Right lobe of liver (tissue), 6 donors: Measurements from ENCODE around the gene ZNF93. TPM values are rescaled to one million over a fixed set of nuclear protein-coding genes. Genes with fewer than 3 reads are reported as not detected.
"Not testable (repeated sequence)": the region's sequence is repeated elsewhere in the genome, so short reads cannot be mapped to it uniquely, and the experiment has no call there.

ENCODE experiments used
- ATAC-seq, 4 donors: fragments of 200-7000 bp; cut with Tn5 transposase; one replicate each; pipeline ENCODE4 v1.9.1; 2020; ENCODE audit warnings: mild to moderate bottlenecking in 4 of 4, moderate library complexity in 4 of 4
- DNase-seq, 3 donors: peaks; one replicate each; pipeline ENCODE4 v3.0.0-alpha.2; 2020
- H3K27ac ChIP-seq, 3 donors: fragments of 200-600 bp; one replicate each; pipeline ENCODE4 v1.8.0; 2022
- H3K27me3 ChIP-seq, 2 donors: fragments of 200-600 bp; one replicate each; pipeline ENCODE4 v1.8.0; 2022
- H3K36me3 ChIP-seq, 4 donors: fragments of 200-600 bp; sonication (generic) in 1 of 4; one replicate each; pipeline versions ENCODE4 v1.5.1 to v1.8.0; 2017 to 2022; ENCODE audit warnings: control low read depth in 1 of 4
- H3K4me1 ChIP-seq, 4 donors: fragments of 200-600 bp; sonication (generic) in 1 of 4; one replicate each; pipeline versions ENCODE4 v1.5.1 to v1.8.0; 2017 to 2022; ENCODE audit warnings: control low read depth in 1 of 4
- H3K4me3 ChIP-seq, 3 donors: fragments of 200-600 bp; one replicate each; pipeline ENCODE4 v1.8.0; 2022
- H3K9me3 ChIP-seq, 4 donors: fragments of 200-600 bp; sonication (generic) in 1 of 4; one replicate each; pipeline versions ENCODE4 v1.5.1 to v1.8.0; 2017 to 2022; ENCODE audit warnings: control low read depth in 1 of 4
- POLR2A ChIP-seq: fragments of 450-650 bp; IDR thresholded peaks from one replicate; pipeline ENCODE4 v1.6.1; 2017; ENCODE audit warnings: antibody characterized with exemption, mild to moderate bottlenecking
- WGBS: methylation state at CpG from one replicate; pipeline ENCODE4 v1.1.6; 2018; ENCODE audit warnings: low coverage, low lambda C conversion rate; ENCODE audit not compliant: insufficient coverage; ENCODE audit errors: missing lambda C conversion rate; 5-methylcytosine and 5-hydroxymethylcytosine counted together
- intact Hi-C, 2 donors: fragments of 100-400 bp; cut with DNase I; formaldehyde crosslinking; loops; one replicate each; pipeline versions ENCODE4 v1.11.2 to v1.14.1; 2022
- total RNA-seq, 6 experiments: library from RNA; depleted of rRNA in 2 of 6; stranded (reverse); fragments of >200 nt in 2 of 6; fragmentation: NEBNext Ultra II Directional in 3 of 6; extraction: Animal tissue kit (Norgen Biotek cat#: 25700) in 3 of 6; gene quantifications; one replicate each; pipeline versions ENCODE4 v1.1.0 to v1.2.4, GENCODE V29; 2016 to 2023
- TF ChIP-seq, protein P1 (sequence below), 4 donors: fragments of 200-600 bp in 3 of 4; fragments of 450-650 bp in 1 of 4; IDR thresholded peaks; one replicate each; pipeline versions ENCODE4 v1.5.1 to v1.8.0; 2016 to 2022; ENCODE audit warnings: antibody characterized with exemption in 4 of 4, mild to moderate bottlenecking in 2 of 4
- donor health status: DM: no; HTN: yes; CAD: no.
- donor health status: DM: no; HTN: no; CAD: no.
- donor health status: DM: no; HTN: no; CAD: no.
- donor health status: DM: no; HTN: yes; CAD: no.
- donor health status: DM: no; HTN: yes; CAD: no.

Gene ZNF93
- total RNA-seq, 6 experiments from 2014 or later: 0.35 to 1.6 (median 0.81) TPM

GRCh38 chr19:19959151-19959799, 58.5 kb downstream of the ZNF93 start:
- ATAC-seq, H3K36me3 ChIP-seq, H3K9me3 ChIP-seq, H3K4me1 ChIP-seq, H3K27ac ChIP-seq, H3K4me3 ChIP-seq, H3K27me3 ChIP-seq: not testable (repeated sequence)
- 24% methylated on average over 8 of the region's 9 CpGs for WGBS
- intact Hi-C loops: loop anchor here in 1 of 2 donors (10.0 kb wide), 1 partner anchor 414 kb away; no protein-coding TSS in a partner anchor
- TF ChIP-seq, protein P1, sequence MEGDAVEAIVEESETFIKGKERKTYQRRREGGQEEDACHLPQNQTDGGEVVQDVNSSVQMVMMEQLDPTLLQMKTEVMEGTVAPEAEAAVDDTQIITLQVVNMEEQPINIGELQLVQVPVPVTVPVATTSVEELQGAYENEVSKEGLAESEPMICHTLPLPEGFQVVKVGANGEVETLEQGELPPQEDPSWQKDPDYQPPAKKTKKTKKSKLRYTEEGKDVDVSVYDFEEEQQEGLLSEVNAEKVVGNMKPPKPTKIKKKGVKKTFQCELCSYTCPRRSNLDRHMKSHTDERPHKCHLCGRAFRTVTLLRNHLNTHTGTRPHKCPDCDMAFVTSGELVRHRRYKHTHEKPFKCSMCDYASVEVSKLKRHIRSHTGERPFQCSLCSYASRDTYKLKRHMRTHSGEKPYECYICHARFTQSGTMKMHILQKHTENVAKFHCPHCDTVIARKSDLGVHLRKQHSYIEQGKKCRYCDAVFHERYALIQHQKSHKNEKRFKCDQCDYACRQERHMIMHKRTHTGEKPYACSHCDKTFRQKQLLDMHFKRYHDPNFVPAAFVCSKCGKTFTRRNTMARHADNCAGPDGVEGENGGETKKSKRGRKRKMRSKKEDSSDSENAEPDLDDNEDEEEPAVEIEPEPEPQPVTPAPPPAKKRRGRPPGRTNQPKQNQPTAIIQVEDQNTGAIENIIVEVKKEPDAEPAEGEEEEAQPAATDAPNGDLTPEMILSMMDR (IDR thresholded peaks at IDR 0.05): peak; percentile 57 to 73 (median 72)
- peak; percentile 72 to 77 (median 75) for DNase-seq

GRCh38 chr19:19964416-19964815, 63.7 kb downstream of the ZNF93 start:
- Histone ChIP-seq H3K27me3 (no peaks in the 10 kb centered on the region), H3K27ac (no peak overlapping the region), H3K4me1 (no peaks in the 10 kb centered on the region), H3K9me3 (no peaks in the 10 kb centered on the region), H3K36me3 (no peaks in the 10 kb centered on the region), H3K4me3 (no peak overlapping the region)
- TF ChIP-seq, protein P1 (IDR thresholded peaks at IDR 0.05): no peak
- TF ChIP-seq POLR2A: no peak
- DNase-seq (no peak), ATAC-seq (no peak)
- 67% methylated on average over 1 of the region's 7 CpGs for WGBS
- intact Hi-C loops: loop anchor here in 1 of 2 donors (5.0 kb wide), 1 partner anchor 427 kb away; the partner anchor contains the start of gene CILP2

DNA sequence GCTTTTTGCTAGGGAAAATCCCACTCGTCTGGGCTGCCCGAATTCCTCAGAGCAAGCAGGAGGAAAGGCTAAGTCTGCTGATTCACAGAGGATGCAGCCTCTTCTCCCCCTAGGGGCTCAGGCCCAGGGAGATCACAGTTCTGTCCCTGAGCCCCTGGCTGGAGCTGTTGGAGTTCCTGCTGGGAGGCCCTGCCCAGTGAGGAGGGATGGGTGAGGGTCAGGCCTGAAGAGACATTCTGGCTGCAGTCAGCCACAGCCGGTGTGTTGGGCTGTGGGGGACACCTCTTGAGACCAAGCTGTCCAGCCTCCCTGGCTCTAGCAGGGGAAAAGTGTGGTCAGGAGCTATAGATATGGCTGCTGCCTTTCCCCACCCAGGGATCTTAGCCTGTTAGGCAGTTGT, 65.4 kb downstream of the ZNF93 start:
- H3K36me3 ChIP-seq, H3K27me3 ChIP-seq, intact Hi-C loops, ATAC-seq, H3K27ac ChIP-seq, H3K9me3 ChIP-seq, H3K4me1 ChIP-seq, H3K4me3 ChIP-seq, DNase-seq: not testable (repeated sequence)
- WGBS: 40% methylated on average over 2 of the region's 3 CpGs

DNA sequence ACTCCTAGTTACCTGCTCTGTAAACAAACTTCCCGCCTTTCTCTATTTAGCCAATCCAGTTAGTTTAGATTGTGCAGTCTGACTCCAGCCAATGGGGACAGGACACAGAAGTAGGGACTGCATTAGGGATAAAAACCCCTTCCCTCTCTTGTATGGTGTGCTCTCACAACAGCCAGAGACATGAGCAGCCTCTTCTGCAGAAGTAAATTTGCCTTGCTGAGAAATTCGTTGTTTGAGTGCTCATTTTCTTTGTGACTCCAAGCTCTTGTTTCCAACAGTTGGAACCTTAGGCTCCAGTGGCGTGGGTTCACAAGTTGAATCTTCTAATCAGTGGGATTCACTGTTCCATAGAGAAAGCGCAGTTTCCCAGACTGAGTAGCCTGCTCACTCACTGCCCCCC, 66.1 kb downstream of the ZNF93 start:
- DNase-seq: no peak
- no peak overlapping the region for H3K27ac ChIP-seq
- WGBS: 61% methylated on average over 3 of the region's 4 CpGs
- H3K27me3 ChIP-seq: no peaks in the 10 kb centered on the region
- H3K4me3 ChIP-seq: no peak overlapping the region
- H3K4me1 ChIP-seq: no peaks in the 10 kb centered on the region
- no peaks in the 10 kb centered on the region for H3K9me3 ChIP-seq
- ATAC-seq: no peak
- no peaks in the 10 kb centered on the region for H3K36me3 ChIP-seq
- no peak for TF ChIP-seq POLR2A
- TF ChIP-seq, protein P1 (IDR thresholded peaks at IDR 0.05): no peak
- intact Hi-C loops: no loop called here

Other genes with a start within 250 kb of the ZNF93 start
- gene ATP13A1, start 237.3 kb upstream of the ZNF93 start, total RNA-seq: 100 to 1,000 TPM in 1 of 6 experiments, 10 to 100 TPM in 5; 26.3 to 159 (median 28.0) TPM
- 1 to 10 TPM; 1.7 to 5.1 (median 3.0) TPM for gene ZNF101, start 232.1 kb upstream of the ZNF93 start, total RNA-seq
- gene ZNF14, start 167.8 kb upstream of the ZNF93 start, total RNA-seq: under 1 TPM; 0.25 to 0.67 (median 0.41) TPM
- 1 to 10 TPM; 2.2 to 8.6 (median 3.2) TPM for gene ZNF506, start 79.2 kb upstream of the ZNF93 start, total RNA-seq
- gene ZNF253, start 35.1 kb upstream of the ZNF93 start, total RNA-seq: 1 to 10 TPM; 3.6 to 6.7 (median 4.4) TPM
- 1 to 10 TPM in 5 of 6 experiments, under 1 TPM in 1; 1.00 to 3.3 (median 2.5) TPM for gene ZNF682, start 138.6 kb downstream of the ZNF93 start, total RNA-seq
- gene ZNF90, start 177.1 kb downstream of the ZNF93 start, total RNA-seq: under 1 TPM; 0.18 to 0.54 (median 0.24) TPM